Measurements from ENCODE around the gene PSMB9. TPM values are rescaled to one million over a fixed set of nuclear protein-coding genes. Genes with fewer than 3 reads are reported as not detected.
"Not testable (repeated sequence)": the region's sequence is repeated elsewhere in the genome, so short reads cannot be mapped to it uniquely, and the experiment has no call there.

PSMB9 gene
- polyA plus RNA-seq (2013, experiment 1 of 2): not detected
- polyA plus RNA-seq (2013, experiment 2 of 2): not detected

GRCh38 chr6:32853541-32854375, at the start of gene PSMB9, which contains the start of gene TAP1:
TSS of gene PSMB9 (plus strand) at chr6:32854192. CDS start at chr6:32854230, 38 bp downstream.
TSS of gene TAP1 (minus strand) at chr6:32853704. CDS start at chr6:32853636, 68 bp downstream.
- no peaks in the 10 kb centered on the region for H3K36me3 ChIP-seq (ENCODE audit: control insufficient read depth, insufficient read depth, low read length)
- no peaks in the 10 kb centered on the region for H3K9me3 ChIP-seq (ENCODE audit: control insufficient read depth, low read length)
- peaks cover 5% of the 10 kb centered on the region for H3K4me1 ChIP-seq (ENCODE audit: control insufficient read depth, insufficient read depth, low read length, poor library complexity, severe bottlenecking)
- H3K4me3 ChIP-seq (ENCODE audit: extremely low read depth, insufficient read depth, low read length, poor library complexity, severe bottlenecking): peak within 1 kb of the TSS; percentile 48
- H3K27ac ChIP-seq (ENCODE audit: low read depth, low read length, severe bottlenecking): no peak within 1 kb of the TSS
- 1 to 2% methylated on average over 46 to 67 of the region's 68 CpGs for WGBS, 2 experiments (ENCODE audit: insufficient coverage in 2 of 2)

DNA sequence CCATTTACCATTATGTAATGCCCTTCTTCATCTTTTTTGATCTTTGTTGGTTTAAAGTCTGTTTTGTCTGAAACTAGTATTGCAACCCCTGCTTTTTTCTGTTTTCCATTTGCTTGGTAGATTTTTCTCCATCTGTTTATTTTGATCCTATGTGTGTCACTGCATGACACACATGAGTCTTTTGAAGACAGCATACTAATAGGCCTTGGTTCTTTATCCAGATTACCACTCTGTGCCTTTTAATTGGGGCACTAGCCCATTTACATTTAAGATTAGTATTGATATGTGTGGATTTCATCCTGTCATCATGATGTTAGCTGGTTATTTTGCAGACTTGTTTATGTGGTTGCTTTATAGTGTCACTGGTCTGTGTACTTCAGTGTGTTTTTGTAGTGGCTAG, 48.6 kb upstream of the PSMB9 start:
- H3K9me3 ChIP-seq (ENCODE audit: control insufficient read depth, low read length): not testable (repeated sequence)

GRCh38 chr6:32807020-32807580, 46.9 kb upstream of the PSMB9 start:
- Histone ChIP-seq H3K4me1 (ENCODE audit: control insufficient read depth, insufficient read depth, low read length, poor library complexity, severe bottlenecking) (no peaks in the 10 kb centered on the region), H3K4me3 (ENCODE audit: extremely low read depth, insufficient read depth, low read length, poor library complexity, severe bottlenecking) (no peak overlapping the region), H3K9me3 (ENCODE audit: control insufficient read depth, low read length) (no peaks in the 10 kb centered on the region), H3K36me3 (ENCODE audit: control insufficient read depth, insufficient read depth, low read length) (no peaks in the 10 kb centered on the region), H3K27ac (ENCODE audit: low read depth, low read length, severe bottlenecking) (no peak overlapping the region)
- WGBS, 2 experiments (ENCODE audit: insufficient coverage in 2 of 2): 68% methylated on average over 5 of the region's 5 CpGs; no CpG with 5 or more reads in 1 of the 2 experiments

More for the DNA sequence above, 48.6 kb upstream of the PSMB9 start:
- H3K4me1 ChIP-seq (ENCODE audit: control insufficient read depth, insufficient read depth, low read length, poor library complexity, severe bottlenecking); H3K27ac ChIP-seq (ENCODE audit: low read depth, low read length, severe bottlenecking); H3K36me3 ChIP-seq (ENCODE audit: control insufficient read depth, insufficient read depth, low read length); H3K4me3 ChIP-seq (ENCODE audit: extremely low read depth, insufficient read depth, low read length, poor library complexity, severe bottlenecking): not testable (repeated sequence)

DNA sequence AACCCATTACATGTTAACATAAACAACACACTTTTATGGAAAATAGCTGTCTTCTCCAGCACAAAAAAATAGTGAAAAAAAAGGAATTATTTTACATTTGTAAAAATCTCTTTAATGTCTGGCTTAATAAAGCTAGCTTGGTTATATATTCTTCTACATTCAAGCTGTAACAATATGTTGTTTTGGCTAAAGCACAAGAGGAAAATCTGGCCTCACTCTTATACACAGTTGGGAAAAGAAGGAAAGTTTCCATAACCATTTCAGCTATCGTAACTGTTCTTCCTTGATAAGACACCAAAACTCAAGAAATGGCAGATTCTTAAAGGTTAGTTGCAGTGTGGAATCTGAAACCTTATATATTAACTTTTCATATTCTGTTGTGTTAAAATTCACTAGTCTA, 44.8 kb upstream of the PSMB9 start:
- Histone ChIP-seq H3K4me3 (ENCODE audit: extremely low read depth, insufficient read depth, low read length, poor library complexity, severe bottlenecking) (no peak overlapping the region), H3K27ac (ENCODE audit: low read depth, low read length, severe bottlenecking) (no peak overlapping the region), H3K9me3 (ENCODE audit: control insufficient read depth, low read length) (no peaks in the 10 kb centered on the region), H3K36me3 (ENCODE audit: control insufficient read depth, insufficient read depth, low read length) (no peaks in the 10 kb centered on the region), H3K4me1 (ENCODE audit: control insufficient read depth, insufficient read depth, low read length, poor library complexity, severe bottlenecking) (no peaks in the 10 kb centered on the region)
- no CpG with 5 or more reads among the region's 1 CpG for WGBS, 2 experiments (ENCODE audit: insufficient coverage in 2 of 2)

- H3K27ac ChIP-seq (ENCODE audit: low read depth, low read length, severe bottlenecking): no peak overlapping the region
- no peaks in the 10 kb centered on the region for H3K36me3 ChIP-seq (ENCODE audit: control insufficient read depth, insufficient read depth, low read length)
- H3K4me3 ChIP-seq (ENCODE audit: extremely low read depth, insufficient read depth, low read length, poor library complexity, severe bottlenecking): no peak overlapping the region
- H3K9me3 ChIP-seq (ENCODE audit: control insufficient read depth, low read length): no peaks in the 10 kb centered on the region
- H3K4me1 ChIP-seq (ENCODE audit: control insufficient read depth, insufficient read depth, low read length, poor library complexity, severe bottlenecking): no peaks in the 10 kb centered on the region
- WGBS, 2 experiments (ENCODE audit: insufficient coverage in 2 of 2): 89 to 100% methylated on average over 1 to 2 of the region's 2 CpGs
Observed at GRCh38 chr6:32814145-32814544, 39.8 kb upstream of the PSMB9 start.

GRCh38 chr6:32815115-32815514, 38.9 kb upstream of the PSMB9 start:
- H3K4me3 ChIP-seq (ENCODE audit: extremely low read depth, insufficient read depth, low read length, poor library complexity, severe bottlenecking): no peak overlapping the region
- 86 to 91% methylated on average over 4 of the region's 5 CpGs for WGBS, 2 experiments (ENCODE audit: insufficient coverage in 2 of 2)
- H3K9me3 ChIP-seq (ENCODE audit: control insufficient read depth, low read length): no peaks in the 10 kb centered on the region
- no peak overlapping the region for H3K27ac ChIP-seq (ENCODE audit: low read depth, low read length, severe bottlenecking)
- H3K36me3 ChIP-seq (ENCODE audit: control insufficient read depth, insufficient read depth, low read length): no peaks in the 10 kb centered on the region
- H3K4me1 ChIP-seq (ENCODE audit: control insufficient read depth, insufficient read depth, low read length, poor library complexity, severe bottlenecking): no peaks in the 10 kb centered on the region

DNA sequence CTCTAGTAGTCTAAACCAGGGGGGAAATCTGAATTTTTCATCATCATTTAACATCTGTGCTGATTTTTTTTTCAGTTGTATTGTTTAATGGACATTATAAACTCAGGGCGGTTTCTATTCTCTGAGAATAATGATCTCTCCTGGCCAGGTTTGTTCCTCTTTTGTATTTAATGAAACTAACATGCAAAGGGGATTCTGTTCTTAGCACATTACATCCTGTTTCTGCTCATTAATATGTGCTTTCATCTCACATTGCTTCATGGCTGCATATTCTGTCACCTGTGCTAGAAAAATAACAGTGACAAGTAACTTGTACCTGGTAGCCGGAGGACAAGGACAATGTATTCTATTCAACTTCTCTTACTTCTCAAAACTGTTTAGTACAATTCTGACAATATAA, 38.0 kb upstream of the PSMB9 start:
- WGBS, 2 experiments (ENCODE audit: insufficient coverage in 2 of 2): no CpG with 5 or more reads among the region's 2 CpGs
- Histone ChIP-seq H3K9me3 (ENCODE audit: control insufficient read depth, low read length) (no peaks in the 10 kb centered on the region), H3K4me1 (ENCODE audit: control insufficient read depth, insufficient read depth, low read length, poor library complexity, severe bottlenecking) (no peaks in the 10 kb centered on the region), H3K36me3 (ENCODE audit: control insufficient read depth, insufficient read depth, low read length) (no peaks in the 10 kb centered on the region), H3K4me3 (ENCODE audit: extremely low read depth, insufficient read depth, low read length, poor library complexity, severe bottlenecking) (no peak overlapping the region), H3K27ac (ENCODE audit: low read depth, low read length, severe bottlenecking) (no peak overlapping the region)

DNA sequence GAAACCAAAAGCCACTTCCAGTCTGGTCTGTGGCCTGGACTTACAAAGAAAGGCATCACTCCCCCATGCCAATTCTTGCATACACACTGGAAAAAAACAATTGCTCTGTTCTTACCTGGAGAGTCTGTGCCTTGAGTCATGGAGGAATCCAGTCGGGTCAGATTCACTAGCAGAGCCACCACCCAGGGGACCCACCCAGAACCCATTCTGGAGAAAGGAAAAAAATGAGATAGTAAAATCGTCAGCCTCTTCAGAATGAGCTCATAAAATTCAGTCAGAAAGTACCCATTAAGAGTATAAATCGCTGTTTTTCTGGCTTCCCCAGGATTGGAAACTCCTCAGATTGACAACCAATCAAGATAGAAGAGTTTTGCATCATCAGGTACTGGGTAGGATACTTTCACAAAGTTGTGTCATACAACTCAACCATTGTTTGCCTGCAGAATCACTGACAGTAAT, 37.2 kb upstream of the PSMB9 start, which contains the start of gene HLA-DOB:
TSS of gene HLA-DOB (minus strand) at position 257 of the 459 bp plus-strand sequence. CDS start at position 206, 51 bp downstream.
- Histone ChIP-seq H3K36me3 (ENCODE audit: control insufficient read depth, insufficient read depth, low read length) (no peaks in the 10 kb centered on the region), H3K27ac (ENCODE audit: low read depth, low read length, severe bottlenecking) (no peak within 1 kb of the TSS)
- 76 to 81% methylated on average over 2 to 3 of the region's 3 CpGs for WGBS, 2 experiments (ENCODE audit: insufficient coverage in 2 of 2)

DNA sequence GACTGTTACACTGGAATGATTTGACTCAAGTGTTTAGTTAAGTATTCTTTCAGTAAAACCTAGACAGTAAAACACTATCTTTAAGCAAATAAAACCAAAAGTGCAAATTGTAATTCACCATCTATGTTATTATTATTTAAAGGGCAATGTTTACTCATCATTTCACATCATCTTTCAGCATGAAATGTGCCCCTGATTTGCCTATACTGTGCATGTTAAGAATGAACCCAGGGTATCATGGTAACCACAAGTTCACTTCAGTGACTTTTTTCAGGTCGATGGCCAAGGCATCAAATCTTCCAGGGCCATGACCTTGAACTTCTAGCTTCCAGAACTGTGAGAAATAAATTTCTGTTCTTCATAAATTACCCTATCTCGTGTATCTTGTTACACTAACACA, 35.1 kb upstream of the PSMB9 start:
- no peak overlapping the region for H3K4me3 ChIP-seq (ENCODE audit: extremely low read depth, insufficient read depth, low read length, poor library complexity, severe bottlenecking)
- 57 to 71% methylated on average over 1 of the region's 2 CpGs for WGBS, 2 experiments (ENCODE audit: insufficient coverage in 2 of 2)
- no peaks in the 10 kb centered on the region for H3K9me3 ChIP-seq (ENCODE audit: control insufficient read depth, low read length)
- H3K4me1 ChIP-seq (ENCODE audit: control insufficient read depth, insufficient read depth, low read length, poor library complexity, severe bottlenecking): no peaks in the 10 kb centered on the region
- H3K36me3 ChIP-seq (ENCODE audit: control insufficient read depth, insufficient read depth, low read length): no peaks in the 10 kb centered on the region
- H3K27ac ChIP-seq (ENCODE audit: low read depth, low read length, severe bottlenecking): no peak overlapping the region

More for the DNA sequence above, 37.2 kb upstream of the PSMB9 start, which contains the start of gene HLA-DOB:
- Histone ChIP-seq H3K9me3 (ENCODE audit: control insufficient read depth, low read length) (no peaks in the 10 kb centered on the region), H3K4me1 (ENCODE audit: control insufficient read depth, insufficient read depth, low read length, poor library complexity, severe bottlenecking) (no peaks in the 10 kb centered on the region), H3K4me3 (ENCODE audit: extremely low read depth, insufficient read depth, low read length, poor library complexity, severe bottlenecking) (no peak within 1 kb of the TSS)

DNA sequence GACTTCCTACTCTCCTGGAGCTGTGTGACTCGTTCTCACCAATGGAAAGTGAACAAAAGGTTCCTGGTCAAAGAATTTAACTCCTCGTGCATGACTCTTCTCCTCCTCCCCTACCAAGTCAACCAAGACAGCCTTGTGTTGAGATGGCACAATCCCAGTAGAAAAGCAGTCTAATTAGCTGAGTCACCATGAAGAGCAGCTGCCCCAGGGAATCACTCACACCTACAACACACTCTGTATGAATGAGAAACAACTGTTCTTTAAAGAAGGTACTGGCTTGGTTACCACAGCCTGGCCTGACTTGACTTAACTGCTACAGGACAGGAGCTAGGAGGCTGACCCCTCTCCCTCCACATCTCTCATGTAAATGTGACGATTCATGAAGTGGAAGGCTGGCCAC, 34.3 kb upstream of the PSMB9 start:
- 69 to 80% methylated on average over 1 to 3 of the region's 3 CpGs for WGBS, 2 experiments (ENCODE audit: insufficient coverage in 2 of 2)
- H3K9me3 ChIP-seq (ENCODE audit: control insufficient read depth, low read length): no peaks in the 10 kb centered on the region

DNA sequence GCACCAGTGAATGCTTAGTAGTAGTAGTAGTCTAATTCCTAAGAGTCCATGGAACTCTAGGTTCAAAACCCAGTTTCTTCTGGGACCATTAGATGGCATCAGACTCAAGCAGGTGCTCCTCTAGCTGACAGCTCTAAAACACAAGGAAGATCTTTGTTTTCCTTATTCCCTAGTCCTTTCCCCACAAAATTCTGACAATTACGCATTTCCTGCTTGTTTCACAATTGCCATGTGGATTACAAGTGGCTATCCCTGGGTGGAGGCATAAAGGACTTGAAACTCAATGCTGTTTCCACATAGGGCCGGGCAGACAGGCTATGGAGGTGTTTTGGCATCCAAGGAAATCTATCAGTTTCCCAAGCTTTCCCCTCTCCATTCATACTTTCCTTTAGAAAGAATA, 28.0 kb upstream of the PSMB9 start:
- no peak overlapping the region for H3K27ac ChIP-seq (ENCODE audit: low read depth, low read length, severe bottlenecking)
- no peaks in the 10 kb centered on the region for H3K4me1 ChIP-seq (ENCODE audit: control insufficient read depth, insufficient read depth, low read length, poor library complexity, severe bottlenecking)
- WGBS, 2 experiments (ENCODE audit: insufficient coverage in 2 of 2): 33 to 43% methylated on average over 1 of the region's 2 CpGs
- H3K4me3 ChIP-seq (ENCODE audit: extremely low read depth, insufficient read depth, low read length, poor library complexity, severe bottlenecking): no peak overlapping the region
- H3K36me3 ChIP-seq (ENCODE audit: control insufficient read depth, insufficient read depth, low read length): no peaks in the 10 kb centered on the region
- no peaks in the 10 kb centered on the region for H3K9me3 ChIP-seq (ENCODE audit: control insufficient read depth, low read length)

More for the DNA sequence above, 34.3 kb upstream of the PSMB9 start:
- Histone ChIP-seq H3K4me3 (ENCODE audit: extremely low read depth, insufficient read depth, low read length, poor library complexity, severe bottlenecking) (no peak overlapping the region), H3K27ac (ENCODE audit: low read depth, low read length, severe bottlenecking) (no peak overlapping the region), H3K36me3 (ENCODE audit: control insufficient read depth, insufficient read depth, low read length) (no peaks in the 10 kb centered on the region), H3K4me1 (ENCODE audit: control insufficient read depth, insufficient read depth, low read length, poor library complexity, severe bottlenecking) (no peaks in the 10 kb centered on the region)
